IPS DF 6.9 (cell line): Measurements from ENCODE around the gene CLTRN.
"Not testable (repeated sequence)": the region's sequence is repeated elsewhere in the genome, so short reads cannot be mapped to it uniquely, and the experiment has no call there.

Source experiments
- DNase-seq: peaks from one replicate; pipeline ENCODE4 v3.0.0-alpha.2; 2013; ENCODE audit warnings: low read depth, low spot score
- H3K27ac ChIP-seq: one replicate; pipeline ENCODE4 v1.5.1; 2013; ENCODE audit warnings: low read length, control low read depth
- H3K27me3 ChIP-seq: 2 replicates; pipeline ENCODE4 v1.6.1; 2013; ENCODE audit warnings: mild to moderate bottlenecking, low read length; ENCODE audit not compliant: control insufficient read depth, insufficient read depth
- H3K36me3 ChIP-seq: 2 replicates; pipeline ENCODE4 v1.6.1; 2013; ENCODE audit warnings: low read length; ENCODE audit not compliant: control insufficient read depth, insufficient read depth
- H3K4me1 ChIP-seq: 2 replicates; pipeline ENCODE4 v1.6.1; 2013; ENCODE audit warnings: low read length; ENCODE audit not compliant: control insufficient read depth, insufficient read depth
- H3K4me3 ChIP-seq: 2 replicates; pipeline ENCODE4 v1.5.1; 2013; ENCODE audit warnings: mild to moderate bottlenecking, low read length
- H3K9me3 ChIP-seq: 2 replicates; pipeline ENCODE4 v1.6.1; 2013; ENCODE audit warnings: low read length, inconsistent platforms; ENCODE audit not compliant: control insufficient read depth, insufficient read depth
- WGBS: extraction: QIAGEN DNeasy Blood & Tissue Kit; methylation state at CpG from one replicate; pipeline ENCODE4 v1.1.7; 2013; ENCODE audit warnings: mixed read lengths, missing lambda C conversion rate; ENCODE audit not compliant: insufficient read length, insufficient coverage; 5-methylcytosine and 5-hydroxymethylcytosine counted together

CLTRN gene

DNA sequence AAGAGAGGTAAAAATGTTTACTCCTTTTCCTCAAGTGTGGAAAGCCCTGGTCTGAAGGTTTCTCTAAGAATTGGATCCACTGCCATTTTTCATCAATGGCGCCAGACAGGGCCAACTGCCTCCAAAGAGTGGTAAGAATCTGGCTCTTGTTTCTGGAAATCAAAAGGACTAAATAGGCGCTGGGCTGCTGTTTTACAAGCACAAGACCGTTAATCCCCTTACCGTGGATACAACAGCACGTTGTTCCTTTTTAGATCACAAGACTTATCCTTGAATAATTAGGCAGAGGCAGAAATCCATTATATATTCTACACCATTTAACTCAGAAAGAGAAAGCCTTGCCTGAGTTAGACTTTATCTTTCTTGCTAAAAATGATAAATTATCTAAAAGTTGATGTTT lies 10.6 kb downstream of the CLTRN start:
- H3K36me3 ChIP-seq, result no peaks in the 10 kb centered on the region
- H3K27me3 ChIP-seq, result no peaks in the 10 kb centered on the region
- no peak overlapping the region for H3K4me3 ChIP-seq
- H3K9me3 ChIP-seq, result no peaks in the 10 kb centered on the region
- WGBS, result no CpG with 5 or more reads among the region's 5 CpGs
- H3K27ac ChIP-seq, result no peak overlapping the region
- DNase-seq, result no peak
- H3K4me1 ChIP-seq, result no peaks in the 10 kb centered on the region

DNA sequence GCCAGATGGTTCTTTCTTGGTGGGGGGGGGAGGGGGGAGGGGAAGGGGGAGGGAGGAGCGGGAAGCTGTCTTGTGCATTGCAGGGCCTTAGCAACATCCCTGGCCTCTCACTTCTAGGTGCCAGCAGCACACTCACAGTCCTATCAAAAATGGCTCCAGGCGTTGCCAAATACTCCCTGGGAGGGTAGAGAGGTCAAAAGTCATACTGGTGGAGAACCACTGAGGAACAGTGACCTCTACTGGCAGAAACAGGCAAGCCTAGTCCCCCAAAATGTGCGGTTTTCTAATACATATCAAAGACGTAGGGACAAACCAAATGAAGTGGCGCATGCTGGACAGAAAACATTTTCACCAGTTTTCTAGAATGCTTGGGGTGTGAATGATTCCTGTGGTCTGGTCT lies 17.1 kb downstream of the CLTRN start:
- not testable (repeated sequence) for H3K36me3 ChIP-seq, H3K27ac ChIP-seq, H3K4me3 ChIP-seq, H3K4me1 ChIP-seq, H3K27me3 ChIP-seq, DNase-seq, H3K9me3 ChIP-seq
- no CpG with 5 or more reads among the region's 5 CpGs for WGBS

- Histone ChIP-seq H3K4me1 (no peaks in the 10 kb centered on the region), H3K4me3 (no peak overlapping the region), H3K9me3 (no peaks in the 10 kb centered on the region), H3K27ac (no peak overlapping the region), H3K27me3 (no peaks in the 10 kb centered on the region), H3K36me3 (no peaks in the 10 kb centered on the region)
- WGBS, result no CpG with 5 or more reads among the region's 27 CpGs
- no peak for DNase-seq
Observed at GRCh38 chrX:15646543-15646942, 18.1 kb downstream of the CLTRN start.

GRCh38 chrX:15646031-15646430 lies 18.6 kb downstream of the CLTRN start:
- Histone ChIP-seq H3K36me3 (no peaks in the 10 kb centered on the region), H3K9me3 (no peaks in the 10 kb centered on the region), H3K4me3 (no peak overlapping the region), H3K4me1 (no peaks in the 10 kb centered on the region), H3K27ac (no peak overlapping the region), H3K27me3 (no peaks in the 10 kb centered on the region)
- WGBS, result no CpG with 5 or more reads among the region's 15 CpGs
- no peak for DNase-seq

DNA sequence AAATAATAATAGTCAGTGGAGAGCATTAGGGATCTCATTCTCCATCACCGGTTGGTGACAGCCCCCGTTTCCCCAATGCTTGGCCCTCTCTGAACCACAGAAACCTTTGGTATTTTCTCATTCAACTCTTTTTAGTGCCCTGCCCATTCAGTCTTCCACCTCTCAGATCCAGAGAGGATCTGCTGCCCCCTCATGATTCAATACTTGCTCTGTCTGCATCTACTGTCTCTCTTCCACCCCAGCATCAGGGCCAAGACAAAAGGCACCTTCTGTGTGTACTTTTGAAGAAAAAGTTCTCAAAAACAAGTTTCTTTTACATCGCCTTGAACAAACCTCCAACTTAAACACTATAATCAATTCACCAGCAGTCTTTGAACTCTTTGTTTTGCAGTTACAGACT lies 19.3 kb downstream of the CLTRN start:
- Histone ChIP-seq H3K27ac (no peak overlapping the region), H3K4me1 (no peaks in the 10 kb centered on the region), H3K9me3 (no peaks in the 10 kb centered on the region), H3K36me3 (no peaks in the 10 kb centered on the region), H3K4me3 (no peak overlapping the region), H3K27me3 (no peaks in the 10 kb centered on the region)
- WGBS, result no CpG with 5 or more reads among the region's 3 CpGs
- DNase-seq, result no peak

DNA sequence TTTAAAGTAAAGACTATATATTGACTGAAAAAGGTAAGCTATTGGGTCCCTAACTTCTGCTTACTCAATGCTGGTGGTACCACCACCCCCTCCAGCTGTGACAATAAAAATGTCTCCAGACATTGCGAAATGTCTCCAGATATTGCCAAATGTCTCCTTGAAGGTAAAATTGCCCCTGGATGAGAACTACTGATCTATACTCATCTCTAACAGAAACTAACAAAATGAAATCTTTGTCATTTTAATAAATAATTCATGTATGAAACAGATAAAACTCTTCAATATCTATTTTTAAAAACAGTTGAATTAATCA lies 20.1 kb downstream of the CLTRN start:
- Histone ChIP-seq H3K27ac (no peak overlapping the region), H3K27me3 (no peaks in the 10 kb centered on the region), H3K36me3 (no peaks in the 10 kb centered on the region), H3K4me1 (no peaks in the 10 kb centered on the region), H3K9me3 (no peaks in the 10 kb centered on the region), H3K4me3 (no peak overlapping the region)
- DNase-seq, result no peak
- WGBS, result no CpG with 5 or more reads among the region's 1 CpG

DNA sequence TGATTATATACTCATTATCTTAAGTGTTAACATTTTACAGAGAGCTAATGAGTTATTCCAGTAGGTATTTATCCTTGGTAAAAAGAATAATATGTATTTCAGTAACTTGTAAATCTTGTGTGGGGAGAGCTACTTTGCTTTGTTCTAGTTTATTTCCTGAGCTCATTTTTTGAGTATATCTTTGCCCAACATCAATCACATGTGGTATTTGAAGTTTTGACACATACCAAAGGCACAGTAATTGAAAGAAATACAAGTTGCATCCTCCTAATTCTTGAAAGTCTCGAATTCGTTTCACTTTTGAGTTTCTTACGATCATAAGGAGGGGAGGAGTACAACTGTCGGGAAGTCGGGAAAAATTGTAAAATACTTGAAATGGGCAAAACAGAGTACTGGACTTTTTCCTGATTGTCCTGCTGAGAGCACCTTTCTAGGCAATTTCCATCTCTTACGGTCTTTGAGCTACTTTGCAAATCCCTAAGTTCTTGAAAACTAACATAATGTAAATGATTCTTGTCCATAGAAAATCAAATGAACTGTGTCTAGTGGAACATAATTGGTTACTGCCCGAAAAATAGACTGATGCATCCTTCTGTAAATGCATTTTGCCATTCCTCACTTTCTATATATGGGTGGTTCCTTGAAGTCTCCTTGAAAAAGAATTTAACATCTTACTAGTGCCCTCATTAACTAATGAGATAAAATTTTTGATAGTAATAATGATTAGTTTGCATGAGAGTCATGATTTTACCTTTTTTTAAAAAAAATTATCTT lies 20.6 kb downstream of the CLTRN start:
- Histone ChIP-seq H3K36me3 (no peaks in the 10 kb centered on the region), H3K4me1 (no peaks in the 10 kb centered on the region), H3K4me3 (no peak overlapping the region), H3K9me3 (no peaks in the 10 kb centered on the region), H3K27me3 (no peaks in the 10 kb centered on the region), H3K27ac (no peak overlapping the region)
- WGBS, result no CpG with 5 or more reads among the region's 7 CpGs
- no peak for DNase-seq

DNA sequence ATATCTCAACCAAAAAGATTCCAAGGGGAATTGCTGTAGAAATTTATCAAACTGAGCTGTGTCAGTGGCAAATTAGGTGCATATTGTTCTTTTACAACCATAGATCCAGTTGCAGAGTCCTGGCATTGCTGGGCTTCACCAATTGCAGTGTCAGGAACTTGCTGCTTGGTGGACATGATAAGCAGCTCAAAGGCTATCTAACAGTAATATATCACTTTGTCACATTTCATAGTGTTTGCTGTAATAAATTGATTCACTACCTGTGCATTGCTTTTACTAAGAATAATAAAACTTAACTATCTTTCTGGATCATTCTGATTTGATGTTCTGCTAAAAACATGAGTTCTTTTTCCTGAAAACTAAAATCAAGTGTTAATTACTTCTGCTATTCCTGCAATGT lies 33.0 kb downstream of the CLTRN start:
- no peaks in the 10 kb centered on the region for H3K36me3 ChIP-seq
- no peak overlapping the region for H3K27ac ChIP-seq
- H3K4me1 ChIP-seq, result no peaks in the 10 kb centered on the region
- DNase-seq, result no peak
- H3K27me3 ChIP-seq, result no peaks in the 10 kb centered on the region
- no peak overlapping the region for H3K4me3 ChIP-seq
- no peaks in the 10 kb centered on the region for H3K9me3 ChIP-seq

- no peak overlapping the region for H3K4me3 ChIP-seq
- WGBS, result no CpG with 5 or more reads among the region's 1 CpG
- H3K36me3 ChIP-seq, result no peaks in the 10 kb centered on the region
- H3K27me3 ChIP-seq, result no peaks in the 10 kb centered on the region
- H3K9me3 ChIP-seq, result no peaks in the 10 kb centered on the region
- no peaks in the 10 kb centered on the region for H3K4me1 ChIP-seq
- no peak overlapping the region for H3K27ac ChIP-seq
- no peak for DNase-seq
Observed at GRCh38 chrX:15623054-15623453, 41.6 kb downstream of the CLTRN start.

GRCh38 chrX:15619053-15619755 lies 45.4 kb downstream of the CLTRN start:
- no CpG with 5 or more reads among the region's 3 CpGs for WGBS
- H3K4me3 ChIP-seq, result no peak overlapping the region
- H3K27me3 ChIP-seq, result no peaks in the 10 kb centered on the region
- no peaks in the 10 kb centered on the region for H3K36me3 ChIP-seq
- no peak for DNase-seq
- H3K27ac ChIP-seq, result no peak overlapping the region
- H3K4me1 ChIP-seq, result no peaks in the 10 kb centered on the region
- H3K9me3 ChIP-seq, result no peaks in the 10 kb centered on the region

- H3K36me3 ChIP-seq, result no peaks in the 10 kb centered on the region
- no peaks in the 10 kb centered on the region for H3K9me3 ChIP-seq
- WGBS, result no CpG with 5 or more reads among the region's 6 CpGs
- no peaks in the 10 kb centered on the region for H3K4me1 ChIP-seq
- no peak overlapping the region for H3K27ac ChIP-seq
- no peak overlapping the region for H3K4me3 ChIP-seq
- H3K27me3 ChIP-seq, result no peaks in the 10 kb centered on the region
- DNase-seq, result no peak
Observed at GRCh38 chrX:15617111-15617510, 47.5 kb downstream of the CLTRN start.
